Measurements from ENCODE around the gene CAPN8.

The CAPN8 gene

GRCh38 chr1:223642237-223642636 is 23.3 kb downstream of the CAPN8 start:
- Histone ChIP-seq H3K4me3 (ENCODE audit: insufficient read depth, low read depth, low read length) (no peak overlapping the region), H3K9me3 (ENCODE audit: control insufficient read depth, low read length) (no peaks in the 10 kb centered on the region), H3K36me3 (ENCODE audit: control insufficient read depth, insufficient read depth, low read length) (no peaks in the 10 kb centered on the region), H3K4me1 (ENCODE audit: control insufficient read depth, insufficient read depth, low read length) (peaks cover 3% of the 10 kb centered on the region), H3K27ac (ENCODE audit: insufficient read depth, low read depth, low read length, poor library complexity, severe bottlenecking) (no peak overlapping the region), H3K27me3 (ENCODE audit: control insufficient read depth, insufficient read depth, low read length, poor library complexity, severe bottlenecking) (no peaks in the 10 kb centered on the region)
- WGBS, 2 experiments = 81 to 84% methylated on average over 7 of the region's 7 CpGs

- 89 to 90% methylated on average over 7 of the region's 7 CpGs for WGBS, 2 experiments
- Histone ChIP-seq H3K4me1 (ENCODE audit: control insufficient read depth, insufficient read depth, low read length) (peaks cover 3% of the 10 kb centered on the region), H3K4me3 (ENCODE audit: insufficient read depth, low read depth, low read length) (no peak overlapping the region), H3K27ac (ENCODE audit: insufficient read depth, low read depth, low read length, poor library complexity, severe bottlenecking) (no peak overlapping the region), H3K9me3 (ENCODE audit: control insufficient read depth, low read length) (no peaks in the 10 kb centered on the region), H3K36me3 (ENCODE audit: control insufficient read depth, insufficient read depth, low read length) (no peaks in the 10 kb centered on the region), H3K27me3 (ENCODE audit: control insufficient read depth, insufficient read depth, low read length, poor library complexity, severe bottlenecking) (no peaks in the 10 kb centered on the region)
Measured at GRCh38 chr1:223641523-223642039, 23.9 kb downstream of the CAPN8 start.

GRCh38 chr1:223639331-223639749 is 26.2 kb downstream of the CAPN8 start:
- no peak overlapping the region for H3K4me3 ChIP-seq (ENCODE audit: insufficient read depth, low read depth, low read length)
- no peaks in the 10 kb centered on the region for H3K27me3 ChIP-seq (ENCODE audit: control insufficient read depth, insufficient read depth, low read length, poor library complexity, severe bottlenecking)
- no peaks in the 10 kb centered on the region for H3K4me1 ChIP-seq (ENCODE audit: control insufficient read depth, insufficient read depth, low read length)
- H3K36me3 ChIP-seq (ENCODE audit: control insufficient read depth, insufficient read depth, low read length) = no peaks in the 10 kb centered on the region
- H3K27ac ChIP-seq (ENCODE audit: insufficient read depth, low read depth, low read length, poor library complexity, severe bottlenecking) = no peak overlapping the region
- 92 to 95% methylated on average over 2 of the region's 2 CpGs for WGBS, 2 experiments
- H3K9me3 ChIP-seq (ENCODE audit: control insufficient read depth, low read length) = no peaks in the 10 kb centered on the region

- WGBS, 2 experiments = 87 to 90% methylated on average over 4 of the region's 4 CpGs
- H3K9me3 ChIP-seq (ENCODE audit: control insufficient read depth, low read length) = no peaks in the 10 kb centered on the region
- no peaks in the 10 kb centered on the region for H3K27me3 ChIP-seq (ENCODE audit: control insufficient read depth, insufficient read depth, low read length, poor library complexity, severe bottlenecking)
- H3K36me3 ChIP-seq (ENCODE audit: control insufficient read depth, insufficient read depth, low read length) = no peaks in the 10 kb centered on the region
- H3K4me1 ChIP-seq (ENCODE audit: control insufficient read depth, insufficient read depth, low read length) = no peaks in the 10 kb centered on the region
- H3K4me3 ChIP-seq (ENCODE audit: insufficient read depth, low read depth, low read length) = no peak overlapping the region
- no peak overlapping the region for H3K27ac ChIP-seq (ENCODE audit: insufficient read depth, low read depth, low read length, poor library complexity, severe bottlenecking)
Measured at GRCh38 chr1:223635236-223635635, 30.3 kb downstream of the CAPN8 start.

GRCh38 chr1:223634423-223634822 is 31.1 kb downstream of the CAPN8 start:
- Histone ChIP-seq H3K4me1 (ENCODE audit: control insufficient read depth, insufficient read depth, low read length) (no peaks in the 10 kb centered on the region), H3K4me3 (ENCODE audit: insufficient read depth, low read depth, low read length) (no peak overlapping the region), H3K9me3 (ENCODE audit: control insufficient read depth, low read length) (no peaks in the 10 kb centered on the region), H3K27ac (ENCODE audit: insufficient read depth, low read depth, low read length, poor library complexity, severe bottlenecking) (no peak overlapping the region), H3K27me3 (ENCODE audit: control insufficient read depth, insufficient read depth, low read length, poor library complexity, severe bottlenecking) (no peaks in the 10 kb centered on the region), H3K36me3 (ENCODE audit: control insufficient read depth, insufficient read depth, low read length) (no peaks in the 10 kb centered on the region)
- 82 to 91% methylated on average over 4 of the region's 4 CpGs for WGBS, 2 experiments

GRCh38 chr1:223631956-223632355 is 33.5 kb downstream of the CAPN8 start:
- no peaks in the 10 kb centered on the region for H3K4me1 ChIP-seq (ENCODE audit: control insufficient read depth, insufficient read depth, low read length)
- no peak overlapping the region for H3K4me3 ChIP-seq (ENCODE audit: insufficient read depth, low read depth, low read length)
- no peaks in the 10 kb centered on the region for H3K36me3 ChIP-seq (ENCODE audit: control insufficient read depth, insufficient read depth, low read length)
- H3K27me3 ChIP-seq (ENCODE audit: control insufficient read depth, insufficient read depth, low read length, poor library complexity, severe bottlenecking) = no peaks in the 10 kb centered on the region
- no peak overlapping the region for H3K27ac ChIP-seq (ENCODE audit: insufficient read depth, low read depth, low read length, poor library complexity, severe bottlenecking)
- WGBS, 2 experiments = 84 to 91% methylated on average over 6 of the region's 6 CpGs
- H3K9me3 ChIP-seq (ENCODE audit: control insufficient read depth, low read length) = no peaks in the 10 kb centered on the region

GRCh38 chr1:223631473-223631872 is 34.0 kb downstream of the CAPN8 start:
- Histone ChIP-seq H3K4me3 (ENCODE audit: insufficient read depth, low read depth, low read length) (no peak overlapping the region), H3K27ac (ENCODE audit: insufficient read depth, low read depth, low read length, poor library complexity, severe bottlenecking) (no peak overlapping the region), H3K36me3 (ENCODE audit: control insufficient read depth, insufficient read depth, low read length) (no peaks in the 10 kb centered on the region), H3K9me3 (ENCODE audit: control insufficient read depth, low read length) (no peaks in the 10 kb centered on the region), H3K4me1 (ENCODE audit: control insufficient read depth, insufficient read depth, low read length) (no peaks in the 10 kb centered on the region), H3K27me3 (ENCODE audit: control insufficient read depth, insufficient read depth, low read length, poor library complexity, severe bottlenecking) (no peaks in the 10 kb centered on the region)
- 0 to 39% methylated on average over 1 to 2 of the region's 2 CpGs for WGBS, 2 experiments

GRCh38 chr1:223629126-223629457 is 36.4 kb downstream of the CAPN8 start:
- Histone ChIP-seq H3K36me3 (ENCODE audit: control insufficient read depth, insufficient read depth, low read length) (no peaks in the 10 kb centered on the region), H3K27me3 (ENCODE audit: control insufficient read depth, insufficient read depth, low read length, poor library complexity, severe bottlenecking) (no peaks in the 10 kb centered on the region), H3K27ac (ENCODE audit: insufficient read depth, low read depth, low read length, poor library complexity, severe bottlenecking) (no peak overlapping the region), H3K9me3 (ENCODE audit: control insufficient read depth, low read length) (no peaks in the 10 kb centered on the region), H3K4me1 (ENCODE audit: control insufficient read depth, insufficient read depth, low read length) (no peaks in the 10 kb centered on the region), H3K4me3 (ENCODE audit: insufficient read depth, low read depth, low read length) (no peak overlapping the region)
- WGBS, 2 experiments = 86 to 88% methylated on average over 3 of the region's 3 CpGs

- no peaks in the 10 kb centered on the region for H3K9me3 ChIP-seq (ENCODE audit: control insufficient read depth, low read length)
- no peaks in the 10 kb centered on the region for H3K4me1 ChIP-seq (ENCODE audit: control insufficient read depth, insufficient read depth, low read length)
- no peak overlapping the region for H3K4me3 ChIP-seq (ENCODE audit: insufficient read depth, low read depth, low read length)
- H3K36me3 ChIP-seq (ENCODE audit: control insufficient read depth, insufficient read depth, low read length) = no peaks in the 10 kb centered on the region
- WGBS, 2 experiments = 74 to 79% methylated on average over 13 of the region's 13 CpGs
- no peak overlapping the region for H3K27ac ChIP-seq (ENCODE audit: insufficient read depth, low read depth, low read length, poor library complexity, severe bottlenecking)
- H3K27me3 ChIP-seq (ENCODE audit: control insufficient read depth, insufficient read depth, low read length, poor library complexity, severe bottlenecking) = no peaks in the 10 kb centered on the region
Measured at GRCh38 chr1:223628233-223629125, 37.0 kb downstream of the CAPN8 start.

- 73 to 74% methylated on average over 17 of the region's 17 CpGs for WGBS, 2 experiments
- peaks cover 12% of the 10 kb centered on the region for H3K4me1 ChIP-seq (ENCODE audit: control insufficient read depth, insufficient read depth, low read length)
- no peaks in the 10 kb centered on the region for H3K9me3 ChIP-seq (ENCODE audit: control insufficient read depth, low read length)
- H3K36me3 ChIP-seq (ENCODE audit: control insufficient read depth, insufficient read depth, low read length) = no peaks in the 10 kb centered on the region
- H3K4me3 ChIP-seq (ENCODE audit: insufficient read depth, low read depth, low read length) = no peak overlapping the region
- H3K27me3 ChIP-seq (ENCODE audit: control insufficient read depth, insufficient read depth, low read length, poor library complexity, severe bottlenecking) = no peaks in the 10 kb centered on the region
- no peak overlapping the region for H3K27ac ChIP-seq (ENCODE audit: insufficient read depth, low read depth, low read length, poor library complexity, severe bottlenecking)
Measured at GRCh38 chr1:223622132-223622842, 43.2 kb downstream of the CAPN8 start.
